HEK293 (cell line): ENCODE data around the gene MRPS6.

Experiments
- CTCF ChIA-PET: fragments of 350-600 bp; formaldehyde crosslinking; extraction: SDS; loops from one replicate; lab custom pipeline; 2021; ENCODE audit warnings: antibody characterized with exemption; lab: Yijun Ruan, JAX
- POLR2A ChIA-PET: fragments of 300-600 bp; formaldehyde crosslinking; extraction: SDS; loops from one replicate; lab custom pipeline; 2020; ENCODE audit warnings: antibody characterized with exemption, inconsistent platforms; lab: Yijun Ruan, JAX
- H3K27ac ChIP-seq: fragments of 200-500 bp; sonication (Bioruptor generic); 2 replicates; pipeline ENCODE4 v1.5.1; 2014; ENCODE audit warnings: low read depth, low read length, control low read depth, inconsistent platforms; ENCODE audit errors: extremely low read depth
- H3K36me3 ChIP-seq, 2 experiments: fragments of 200-500 bp in 1 of 2; sonication (Bioruptor generic) in 1 of 2; 1 replicate in 1 of 2; 2 replicates in 1 of 2; pipeline ENCODE4 v1.5.1; 2014 to 2017; ENCODE audit warnings: inconsistent platforms in 2 of 2, low read length in 2 of 2; ENCODE audit not compliant: control insufficient read depth in 2 of 2, insufficient read depth in 1 of 2
- H3K4me1 ChIP-seq: fragments of 200-500 bp; sonication (Bioruptor generic); 2 replicates; pipeline ENCODE4 v1.5.1; 2014; ENCODE audit warnings: mild to moderate bottlenecking, low read length, inconsistent platforms; ENCODE audit not compliant: control insufficient read depth, insufficient read depth
- H3K4me3 ChIP-seq: 2 replicates; pipeline ENCODE4 v1.5.1; 2011; ENCODE audit warnings: low read depth, mild to moderate bottlenecking, control low read depth, low read length, moderate library complexity
- H3K9me3 ChIP-seq: fragments of 200-500 bp; sonication (Bioruptor generic); 2 replicates; pipeline ENCODE4 v1.5.1; 2014; ENCODE audit warnings: low read depth, low read length, inconsistent platforms; ENCODE audit not compliant: control insufficient read depth, insufficient read depth
- HOXA7 ChIP-seq: sonication (generic); formaldehyde crosslinking; IDR thresholded peaks from 2 replicates; pipeline ENCODE4 v1.8.1; 2022; ENCODE audit warnings: missing genetic modification reagents, borderline replicate concordance
- HOXD13 ChIP-seq: sonication (generic); formaldehyde crosslinking; IDR thresholded peaks from 2 replicates; pipeline ENCODE4 v1.8.0; 2022; ENCODE audit warnings: missing genetic modification reagents, borderline replicate concordance
- IKZF3 ChIP-seq: fragments of 450-650 bp; IDR thresholded peaks from 2 replicates; pipeline ENCODE4 v1.5.0; 2018; ENCODE audit warnings: missing biosample characterization, mild to moderate bottlenecking, missing genetic modification characterization, moderate library complexity
- WT1 ChIP-seq: fragments of 450-650 bp; formaldehyde crosslinking; IDR thresholded peaks from 2 replicates; pipeline ENCODE4 v1.5.1; 2016; ENCODE audit warnings: missing biosample characterization, missing genetic modification characterization
- ZBTB20 ChIP-seq: fragments of 450-650 bp; formaldehyde crosslinking; IDR thresholded peaks from 2 replicates; pipeline ENCODE4 v1.5.1; 2016; ENCODE audit warnings: missing biosample characterization, missing genetic modification characterization
- ZBTB7A ChIP-seq: fragments of 450-650 bp; formaldehyde crosslinking; IDR thresholded peaks from 2 replicates; pipeline ENCODE4 v1.5.1; 2016; ENCODE audit warnings: low read depth, missing biosample characterization, missing genetic modification characterization
- ZNF184 ChIP-seq: fragments of 450-650 bp; IDR thresholded peaks from 2 replicates; pipeline ENCODE4 v1.5.1; 2018; ENCODE audit warnings: missing biosample characterization, mild to moderate bottlenecking, missing genetic modification characterization
- ZNF302 ChIP-seq: fragments of 450-650 bp; formaldehyde crosslinking; IDR thresholded peaks from 2 replicates; pipeline ENCODE4 v1.5.1; 2016; ENCODE audit warnings: missing biosample characterization, missing genetic modification characterization, low read depth
- ZNF394 ChIP-seq: fragments of 450-650 bp; formaldehyde crosslinking; IDR thresholded peaks from 2 replicates; pipeline ENCODE4 v1.5.1; 2016; ENCODE audit warnings: missing biosample characterization, missing genetic modification characterization, mild to moderate bottlenecking, moderate library complexity, borderline replicate concordance
- ZNF514 ChIP-seq: fragments of 450-650 bp; formaldehyde crosslinking; IDR thresholded peaks from 2 replicates; pipeline ENCODE4 v1.5.1; 2016; ENCODE audit warnings: missing biosample characterization, missing genetic modification characterization
- ZNF529 ChIP-seq: fragments of 450-650 bp; formaldehyde crosslinking; IDR thresholded peaks from 2 replicates; pipeline ENCODE4 v1.5.1; 2017; ENCODE audit warnings: missing genetic modification characterization, missing biosample characterization; ENCODE audit not compliant: insufficient replicate concordance
- ZNF548 ChIP-seq: fragments of 450-650 bp; formaldehyde crosslinking; IDR thresholded peaks from 2 replicates; pipeline ENCODE4 v1.5.1; 2016; ENCODE audit warnings: missing biosample characterization, missing genetic modification characterization
- ZNF561 ChIP-seq: fragments of 450-650 bp; IDR thresholded peaks from 2 replicates; pipeline ENCODE4 v1.5.1; 2018; ENCODE audit warnings: missing biosample characterization, missing genetic modification characterization, borderline replicate concordance
- ZNF600 ChIP-seq: fragments of 450-650 bp; formaldehyde crosslinking; IDR thresholded peaks from 2 replicates; pipeline ENCODE4 v1.5.1; 2016; ENCODE audit warnings: missing biosample characterization, missing genetic modification characterization
- ZNF626 ChIP-seq: fragments of 450-650 bp; sonication (Bioruptor Pico); formaldehyde crosslinking; IDR thresholded peaks from 2 replicates; pipeline ENCODE4 v1.5.1; 2018; ENCODE audit warnings: missing biosample characterization, missing genetic modification characterization, inconsistent platforms
- ZNF660 ChIP-seq: fragments of 450-650 bp; IDR thresholded peaks from 2 replicates; pipeline ENCODE4 v1.5.1; 2018; ENCODE audit warnings: missing biosample characterization, mild to moderate bottlenecking, missing genetic modification characterization
- ZNF664 ChIP-seq: fragments of 450-650 bp; formaldehyde crosslinking; IDR thresholded peaks from 2 replicates; pipeline ENCODE4 v1.5.1; 2016; ENCODE audit warnings: missing biosample characterization, missing genetic modification characterization
- ZNF768 ChIP-seq: fragments of 450-650 bp; formaldehyde crosslinking; IDR thresholded peaks from 2 replicates; pipeline ENCODE4 v1.5.1; 2018; ENCODE audit warnings: missing biosample characterization, mild to moderate bottlenecking, missing genetic modification characterization
- ZXDB ChIP-seq: fragments of 450-650 bp; formaldehyde crosslinking; IDR thresholded peaks from 2 replicates; pipeline ENCODE4 v1.5.1; 2016; ENCODE audit warnings: missing biosample characterization, missing genetic modification characterization
- TF ChIP-seq, protein P1 (sequence below): fragments of 450-650 bp; formaldehyde crosslinking; IDR thresholded peaks from 2 replicates; pipeline ENCODE4 v1.5.1; 2016; ENCODE audit warnings: missing biosample characterization, missing genetic modification characterization
- TF ChIP-seq, protein P2 (sequence below): sonication (generic); formaldehyde crosslinking; IDR thresholded peaks from 2 replicates; pipeline ENCODE4 v1.8.1; 2022; ENCODE audit warnings: mild to moderate bottlenecking, moderate library complexity, missing genetic modification reagents
- TF ChIP-seq, protein P3 (sequence below): fragments of 450-650 bp; formaldehyde crosslinking; IDR thresholded peaks from 2 replicates; pipeline ENCODE4 v1.5.1; 2016; ENCODE audit warnings: missing biosample characterization, missing genetic modification characterization, borderline replicate concordance
- TF ChIP-seq, protein P4 (sequence below): fragments of 450-650 bp; formaldehyde crosslinking; optimal IDR thresholded peaks from 2 replicates; pipeline ENCODE3; 2016; ENCODE audit warnings: missing biosample characterization, mild to moderate bottlenecking, missing genetic modification characterization
- TF ChIP-seq, protein P5 (sequence below): fragments of 450-650 bp; formaldehyde crosslinking; IDR thresholded peaks from 2 replicates; pipeline ENCODE4 v1.5.1; 2016; ENCODE audit warnings: missing biosample characterization, missing genetic modification characterization

Gene MRPS6

DNA sequence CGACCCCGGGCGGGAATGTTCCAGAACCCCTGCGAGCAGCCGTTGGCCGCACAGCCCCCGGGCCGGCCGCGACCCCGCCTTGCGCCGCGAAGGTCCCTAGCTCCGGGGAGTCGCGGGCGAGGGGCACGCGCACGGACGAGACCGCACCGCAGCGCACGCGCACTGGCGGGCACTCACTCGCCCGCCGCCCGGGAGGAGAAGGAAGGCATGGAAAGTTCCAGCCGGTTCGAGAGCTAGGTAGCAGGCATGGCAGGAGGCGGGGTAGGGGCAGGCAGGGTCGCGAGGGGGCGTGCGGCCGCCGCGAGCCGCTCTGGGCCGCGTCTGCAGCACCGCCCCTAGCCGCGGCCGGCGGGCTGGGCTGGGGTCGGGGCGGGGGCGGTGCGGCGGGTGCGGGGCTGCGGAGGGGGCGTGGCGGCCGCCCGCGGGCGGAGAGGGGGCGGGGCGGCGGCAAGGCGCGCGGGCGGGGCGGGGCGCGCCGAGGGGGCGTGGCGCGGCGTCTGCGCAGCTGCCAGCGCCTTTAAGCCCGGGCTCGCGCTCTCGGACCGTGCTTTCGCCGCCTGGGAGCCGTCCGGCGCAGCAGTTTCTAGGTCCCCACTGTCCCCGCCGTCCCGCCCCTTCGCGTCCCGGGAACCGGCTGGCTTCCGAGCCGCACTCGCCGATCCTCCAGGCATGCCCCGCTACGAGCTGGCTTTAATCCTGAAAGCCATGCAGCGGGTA is at the start of gene MRPS6, which contains the start of gene SLC5A3 (continued):
- TF ChIP-seq, protein P1, sequence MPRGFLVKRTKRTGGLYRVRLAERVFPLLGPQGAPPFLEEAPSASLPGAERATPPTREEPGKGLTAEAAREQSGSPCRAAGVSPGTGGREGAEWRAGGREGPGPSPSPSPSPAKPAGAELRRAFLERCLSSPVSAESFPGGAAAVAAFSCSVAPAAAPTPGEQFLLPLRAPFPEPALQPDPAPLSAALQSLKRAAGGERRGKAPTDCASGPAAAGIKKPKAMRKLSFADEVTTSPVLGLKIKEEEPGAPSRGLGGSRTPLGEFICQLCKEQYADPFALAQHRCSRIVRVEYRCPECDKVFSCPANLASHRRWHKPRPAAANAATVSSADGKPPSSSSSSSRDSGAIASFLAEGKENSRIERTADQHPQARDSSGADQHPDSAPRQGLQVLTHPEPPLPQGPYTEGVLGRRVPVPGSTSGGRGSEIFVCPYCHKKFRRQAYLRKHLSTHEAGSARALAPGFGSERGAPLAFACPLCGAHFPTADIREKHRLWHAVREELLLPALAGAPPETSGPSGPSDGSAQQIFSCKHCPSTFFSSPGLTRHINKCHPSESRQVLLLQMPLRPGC (tag by site-specific recombination): peak; percentile 69; the same call in 1 of the 2 replicates
- no peak for TF ChIP-seq ZNF664 (tag by site-specific recombination)
- TF ChIP-seq, protein P2, sequence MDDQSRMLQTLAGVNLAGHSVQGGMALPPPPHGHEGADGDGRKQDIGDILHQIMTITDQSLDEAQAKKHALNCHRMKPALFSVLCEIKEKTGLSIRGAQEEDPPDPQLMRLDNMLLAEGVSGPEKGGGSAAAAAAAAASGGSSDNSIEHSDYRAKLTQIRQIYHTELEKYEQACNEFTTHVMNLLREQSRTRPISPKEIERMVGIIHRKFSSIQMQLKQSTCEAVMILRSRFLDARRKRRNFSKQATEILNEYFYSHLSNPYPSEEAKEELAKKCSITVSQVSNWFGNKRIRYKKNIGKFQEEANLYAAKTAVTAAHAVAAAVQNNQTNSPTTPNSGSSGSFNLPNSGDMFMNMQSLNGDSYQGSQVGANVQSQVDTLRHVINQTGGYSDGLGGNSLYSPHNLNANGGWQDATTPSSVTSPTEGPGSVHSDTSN: 0 out of 2 replicates have a peak, but pooled peaks have one; percentile 9
- TF ChIP-seq ZNF660 (tag by site-specific recombination): peak; percentile 88
- peak; percentile 66; the same call in 1 of the 2 replicates for TF ChIP-seq ZXDB
- no peak for TF ChIP-seq ZNF600 (tag by site-specific recombination)
- no peak for TF ChIP-seq HOXA7 (CRISPR knock-in tag)
- no peak for TF ChIP-seq HOXD13 (CRISPR knock-in tag)
- TF ChIP-seq ZNF768 (tag by site-specific recombination): no peak
- TF ChIP-seq ZNF561 (tag by site-specific recombination): peak; percentile 49; the same call in 1 of the 2 replicates
- TF ChIP-seq ZBTB20 (tag by site-specific recombination): peak; percentile 29; the same call in 1 of the 2 replicates
- TF ChIP-seq ZNF184: peak; percentile 32; the same call in 1 of the 2 replicates
- 0 out of 2 replicates have a peak, but pooled peaks have one; percentile 21 for TF ChIP-seq ZNF394

DNA sequence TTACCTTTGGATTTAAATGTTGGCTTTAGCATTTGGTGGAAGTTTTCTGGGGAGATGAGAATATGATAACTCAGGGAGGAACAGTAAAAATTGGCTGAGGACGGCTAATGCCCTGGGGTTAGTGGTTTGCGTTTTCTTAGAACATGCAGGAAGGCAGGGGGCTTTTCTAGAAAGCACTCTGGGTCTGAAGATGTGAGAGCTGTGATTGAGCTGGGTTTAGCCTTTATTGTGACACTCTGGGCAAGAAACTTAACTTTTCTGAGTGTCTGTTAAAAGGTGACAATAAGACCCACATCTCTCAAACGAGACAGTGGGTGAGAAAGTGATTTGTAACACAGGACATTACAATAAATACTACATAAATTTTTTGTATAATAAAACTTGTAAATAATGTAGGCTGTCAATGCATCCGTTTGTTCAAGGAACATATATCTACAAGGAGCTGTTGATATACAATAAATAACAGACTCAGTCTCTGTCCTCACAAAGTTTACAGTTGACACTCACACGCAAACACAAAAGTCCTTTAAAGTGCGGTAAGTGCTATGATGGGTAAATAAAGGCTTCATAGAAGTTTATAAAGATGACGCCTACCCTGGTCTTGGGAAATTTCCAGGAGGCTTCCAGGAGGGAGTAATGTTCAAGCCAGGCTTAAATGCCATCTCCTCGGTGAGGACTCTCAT is 49.5 kb upstream of the MRPS6 start:
- Histone ChIP-seq H3K4me3 (no peak overlapping the region), H3K36me3 (no peaks in the 10 kb centered on the region), H3K9me3 (no peaks in the 10 kb centered on the region; the same call in 1 of the 2 replicates), H3K4me1 (peaks cover 18% of the 10 kb centered on the region), H3K27ac (no peak overlapping the region)
- ChIA-PET CTCF (interaction anchor here (0.8 to 3.2 kb wide), 3 partner anchors 15 to 219 kb away, joined by 3 to 11 read pairs (median 5); no protein-coding TSS in a partner anchor), POLR2A (interaction anchor here (0.5 kb wide), 1 partner anchor 118 kb away, joined by 3 read pairs; no protein-coding TSS in a partner anchor)
- TF ChIP-seq WT1 (tag by site-specific recombination) (no peak), ZNF514 (tag by site-specific recombination) (no peak), IKZF3 (tag by site-specific recombination) (no peak), ZNF626 (tag by site-specific recombination) (no peak), ZNF548 (tag by site-specific recombination) (no peak), ZNF529 (tag by site-specific recombination) (no peak), ZBTB7A (tag by site-specific recombination) (no peak), ZNF302 (tag by site-specific recombination) (no peak)
- TF ChIP-seq, protein P3, sequence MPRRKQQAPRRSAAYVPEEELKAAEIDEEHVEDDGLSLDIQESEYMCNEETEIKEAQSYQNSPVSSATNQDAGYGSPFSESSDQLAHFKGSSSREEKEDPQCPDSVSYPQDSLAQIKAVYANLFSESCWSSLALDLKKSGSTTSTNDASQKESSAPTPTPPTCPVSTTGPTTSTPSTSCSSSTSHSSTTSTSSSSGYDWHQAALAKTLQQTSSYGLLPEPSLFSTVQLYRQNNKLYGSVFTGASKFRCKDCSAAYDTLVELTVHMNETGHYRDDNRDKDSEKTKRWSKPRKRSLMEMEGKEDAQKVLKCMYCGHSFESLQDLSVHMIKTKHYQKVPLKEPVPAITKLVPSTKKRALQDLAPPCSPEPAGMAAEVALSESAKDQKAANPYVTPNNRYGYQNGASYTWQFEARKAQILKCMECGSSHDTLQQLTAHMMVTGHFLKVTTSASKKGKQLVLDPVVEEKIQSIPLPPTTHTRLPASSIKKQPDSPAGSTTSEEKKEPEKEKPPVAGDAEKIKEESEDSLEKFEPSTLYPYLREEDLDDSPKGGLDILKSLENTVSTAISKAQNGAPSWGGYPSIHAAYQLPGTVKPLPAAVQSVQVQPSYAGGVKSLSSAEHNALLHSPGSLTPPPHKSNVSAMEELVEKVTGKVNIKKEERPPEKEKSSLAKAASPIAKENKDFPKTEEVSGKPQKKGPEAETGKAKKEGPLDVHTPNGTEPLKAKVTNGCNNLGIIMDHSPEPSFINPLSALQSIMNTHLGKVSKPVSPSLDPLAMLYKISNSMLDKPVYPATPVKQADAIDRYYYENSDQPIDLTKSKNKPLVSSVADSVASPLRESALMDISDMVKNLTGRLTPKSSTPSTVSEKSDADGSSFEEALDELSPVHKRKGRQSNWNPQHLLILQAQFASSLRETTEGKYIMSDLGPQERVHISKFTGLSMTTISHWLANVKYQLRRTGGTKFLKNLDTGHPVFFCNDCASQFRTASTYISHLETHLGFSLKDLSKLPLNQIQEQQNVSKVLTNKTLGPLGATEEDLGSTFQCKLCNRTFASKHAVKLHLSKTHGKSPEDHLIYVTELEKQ (tag by site-specific recombination): no peak
- TF ChIP-seq, protein P4, sequence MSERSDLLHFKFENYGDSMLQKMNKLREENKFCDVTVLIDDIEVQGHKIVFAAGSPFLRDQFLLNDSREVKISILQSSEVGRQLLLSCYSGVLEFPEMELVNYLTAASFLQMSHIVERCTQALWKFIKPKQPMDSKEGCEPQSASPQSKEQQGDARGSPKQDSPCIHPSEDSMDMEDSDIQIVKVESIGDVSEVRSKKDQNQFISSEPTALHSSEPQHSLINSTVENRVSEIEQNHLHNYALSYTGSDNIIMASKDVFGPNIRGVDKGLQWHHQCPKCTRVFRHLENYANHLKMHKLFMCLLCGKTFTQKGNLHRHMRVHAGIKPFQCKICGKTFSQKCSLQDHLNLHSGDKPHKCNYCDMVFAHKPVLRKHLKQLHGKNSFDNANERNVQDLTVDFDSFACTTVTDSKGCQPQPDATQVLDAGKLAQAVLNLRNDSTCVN (tag by site-specific recombination): no peak
- TF ChIP-seq, protein P5, sequence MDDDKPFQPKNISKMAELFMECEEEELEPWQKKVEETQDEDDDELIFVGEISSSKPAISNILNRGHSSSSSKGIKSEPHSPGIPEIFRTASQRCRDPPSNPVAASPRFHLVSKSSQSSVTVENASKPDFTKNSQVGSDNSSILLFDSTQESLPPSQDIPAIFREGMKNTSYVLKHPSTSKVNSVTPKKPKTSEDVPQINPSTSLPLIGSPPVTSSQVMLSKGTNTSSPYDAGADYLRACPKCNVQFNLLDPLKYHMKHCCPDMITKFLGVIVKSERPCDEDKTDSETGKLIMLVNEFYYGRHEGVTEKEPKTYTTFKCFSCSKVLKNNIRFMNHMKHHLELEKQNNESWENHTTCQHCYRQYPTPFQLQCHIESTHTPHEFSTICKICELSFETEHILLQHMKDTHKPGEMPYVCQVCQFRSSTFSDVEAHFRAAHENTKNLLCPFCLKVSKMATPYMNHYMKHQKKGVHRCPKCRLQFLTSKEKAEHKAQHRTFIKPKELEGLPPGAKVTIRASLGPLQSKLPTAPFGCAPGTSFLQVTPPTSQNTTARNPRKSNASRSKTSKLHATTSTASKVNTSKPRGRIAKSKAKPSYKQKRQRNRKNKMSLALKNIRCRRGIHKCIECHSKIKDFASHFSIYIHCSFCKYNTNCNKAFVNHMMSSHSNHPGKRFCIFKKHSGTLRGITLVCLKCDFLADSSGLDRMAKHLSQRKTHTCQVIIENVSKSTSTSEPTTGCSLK: no peak
